ENCODE results near the gene DNAJC10.

DNAJC10 gene

GRCh38 chr2:182807319-182807718 is 91.3 kb downstream of the DNAJC10 start:
- no peak for DNase-seq

DNA sequence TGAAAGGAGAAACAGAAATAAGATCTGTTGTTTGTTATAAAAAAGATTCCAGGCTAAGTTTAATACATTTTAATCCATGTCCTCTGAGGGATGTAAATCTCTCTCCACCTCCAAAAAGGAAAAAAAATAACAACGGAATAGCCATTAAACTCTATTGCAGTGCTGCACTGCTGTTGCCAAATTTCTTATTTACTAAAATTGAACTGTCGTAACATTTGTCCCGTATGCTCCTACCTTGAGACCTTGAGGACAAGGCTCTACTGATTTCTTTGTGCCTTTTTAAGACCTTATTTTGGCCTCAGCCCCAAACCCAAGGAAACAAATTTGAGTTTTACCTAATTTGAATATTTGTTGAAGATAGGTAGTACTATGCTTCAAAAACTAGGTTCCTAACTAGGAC is 94.0 kb downstream of the DNAJC10 start:
- no peak for DNase-seq

DNA sequence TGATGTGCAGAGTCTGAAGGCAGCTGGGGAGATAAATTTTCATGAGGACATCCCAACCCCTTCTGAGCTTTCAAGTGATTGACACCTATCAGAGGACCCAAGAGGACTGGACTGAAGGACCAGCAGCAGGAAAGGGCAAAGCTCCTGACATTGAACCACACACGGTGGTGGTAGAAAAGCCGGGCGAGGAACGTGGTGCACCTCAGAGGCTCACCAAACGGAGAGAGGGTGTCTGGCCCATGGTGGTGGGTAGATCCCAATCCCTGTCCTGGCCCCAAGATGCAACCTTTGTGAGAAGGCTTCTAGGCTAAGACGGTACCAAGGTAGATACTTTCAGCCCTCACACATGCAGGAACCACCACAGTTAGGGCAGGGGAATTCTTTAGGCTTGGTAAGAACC is 98.3 kb downstream of the DNAJC10 start:
- no peak for DNase-seq

DNA sequence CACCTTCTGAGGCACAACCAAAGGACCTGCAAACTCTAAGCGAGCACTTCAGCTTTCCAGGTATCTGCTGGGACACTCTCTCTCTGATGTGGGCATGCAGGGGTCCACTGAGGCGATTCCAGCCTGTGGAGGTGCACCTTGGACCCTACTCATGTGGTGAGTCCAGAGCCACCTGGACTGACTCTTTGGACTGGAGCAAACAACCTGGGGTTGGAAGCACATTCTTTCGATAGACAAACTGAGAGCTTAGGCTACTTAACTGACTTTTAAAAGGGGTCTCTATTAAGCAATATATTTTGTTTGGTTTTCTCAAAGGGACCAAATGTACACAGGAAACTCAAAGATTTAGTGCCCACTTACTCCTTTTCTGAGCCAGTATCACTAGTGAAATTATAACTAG is 98.7 kb downstream of the DNAJC10 start:
- no peak for DNase-seq

- DNase-seq: no peak
Measured at GRCh38 chr2:182816866-182817265, 100.8 kb downstream of the DNAJC10 start.

GRCh38 chr2:182817558-182817957 is 101.5 kb downstream of the DNAJC10 start:
- no peak for DNase-seq

DNA sequence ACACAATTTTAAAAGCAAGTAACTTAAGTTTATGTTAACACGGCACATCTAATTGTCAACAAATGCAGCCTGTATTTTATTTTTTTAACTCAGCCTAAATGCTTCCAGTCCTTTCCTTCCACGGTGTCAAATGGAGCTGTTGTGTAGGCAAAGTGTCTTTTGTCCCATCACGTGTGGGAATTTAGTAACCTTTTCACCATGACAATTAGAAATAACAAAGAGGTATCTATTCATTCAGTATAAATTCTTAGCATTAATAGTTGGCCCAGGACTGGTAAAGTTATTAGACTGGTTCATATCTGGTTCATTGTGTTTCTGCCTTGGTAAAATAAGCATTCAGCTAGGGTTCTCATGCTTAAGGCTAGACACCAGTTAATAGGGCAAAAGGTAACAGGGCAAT is 102.4 kb downstream of the DNAJC10 start:
- no peak for DNase-seq

DNA sequence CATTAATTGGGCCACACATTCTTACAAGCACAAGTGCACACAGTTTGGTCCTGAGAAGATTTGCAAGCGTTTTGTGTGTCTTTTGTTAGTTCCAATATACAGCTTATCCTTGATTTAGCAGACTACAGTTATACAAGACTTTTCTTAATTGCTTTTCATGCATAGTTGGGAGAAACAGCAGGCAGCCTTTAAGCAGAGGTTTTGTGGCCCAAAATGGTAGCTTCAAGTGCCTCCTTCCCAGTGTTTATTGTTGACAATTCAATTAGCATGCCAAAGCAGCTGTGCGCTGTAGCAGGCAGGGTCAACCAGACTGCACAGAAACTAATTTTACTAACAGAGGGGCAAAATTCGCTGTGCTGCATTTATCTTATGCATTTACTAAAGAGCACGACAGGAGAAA is 102.9 kb downstream of the DNAJC10 start:
- DNase-seq: no peak

GRCh38 chr2:182819412-182819811 is 103.4 kb downstream of the DNAJC10 start:
- no peak for DNase-seq

- DNase-seq: no peak
Measured at GRCh38 chr2:182821182-182821581, 105.1 kb downstream of the DNAJC10 start.

GRCh38 chr2:182822733-182823132 is 106.7 kb downstream of the DNAJC10 start:
- no peak for DNase-seq

DNA sequence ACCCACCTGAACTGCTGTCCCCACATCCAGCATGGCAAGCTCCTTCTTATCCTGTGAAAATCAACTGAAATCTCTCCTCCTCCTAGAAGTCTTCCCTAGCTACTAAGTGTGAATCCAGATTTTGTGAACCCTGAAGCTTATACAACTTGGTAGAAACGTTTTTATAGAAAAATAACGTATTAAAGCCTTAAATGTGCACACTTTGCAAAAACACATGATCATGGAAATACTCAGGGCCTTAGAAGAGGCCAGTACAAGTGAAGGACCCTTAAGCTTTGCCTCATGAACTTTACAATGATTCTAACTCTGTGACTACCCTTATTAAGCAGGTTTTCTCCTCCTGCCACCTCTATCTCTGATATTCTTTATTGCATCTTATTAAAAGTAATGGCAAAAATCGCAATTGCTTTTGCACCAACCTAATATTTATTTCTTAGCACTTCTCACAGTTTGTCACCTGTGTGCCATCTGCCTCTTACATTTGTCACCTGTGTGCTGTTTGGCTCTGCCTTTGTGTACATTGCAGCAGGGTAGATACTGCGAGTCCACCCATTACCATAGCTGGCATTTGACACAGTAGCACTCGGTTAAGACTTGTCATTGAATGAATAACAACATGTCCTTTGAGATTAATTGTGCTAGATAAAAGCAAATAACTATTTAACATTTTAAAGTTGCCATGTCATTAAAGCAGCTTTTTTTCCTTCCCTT is 108.2 kb downstream of the DNAJC10 start:
- DNase-seq: no peak

GRCh38 chr2:182824767-182825158 is 108.7 kb downstream of the DNAJC10 start:
- no peak for DNase-seq

GRCh38 chr2:182826064-182826463 is 110.0 kb downstream of the DNAJC10 start:
- DNase-seq: no peak

DNA sequence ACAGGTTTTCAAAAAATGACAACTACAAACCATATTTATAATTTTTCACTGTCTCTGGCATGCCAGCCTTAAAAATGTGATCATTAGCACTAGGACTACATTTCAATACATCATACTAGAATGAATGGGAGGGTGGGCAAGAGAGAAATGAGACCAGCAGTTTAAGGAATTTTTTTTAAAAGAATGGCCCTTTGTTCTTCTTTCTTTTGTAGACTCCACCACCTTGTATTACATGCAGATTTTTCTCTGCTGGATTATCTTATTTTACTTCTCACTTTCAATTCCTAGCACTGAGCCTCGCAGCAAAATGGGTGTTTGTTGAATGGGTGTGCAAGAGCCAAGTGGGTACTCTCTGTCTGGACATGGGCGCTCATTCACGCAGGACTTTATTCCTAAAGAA is 110.4 kb downstream of the DNAJC10 start:
- DNase-seq: no peak

GRCh38 chr2:182827182-182827879 is 111.3 kb downstream of the DNAJC10 start:
- DNase-seq: no peak

- DNase-seq: peak; percentile 29
Measured at GRCh38 chr2:182831101-182831500, 115.0 kb downstream of the DNAJC10 start.

- DNase-seq: no peak
Measured at GRCh38 chr2:182831921-182832320, 115.9 kb downstream of the DNAJC10 start.

DNA sequence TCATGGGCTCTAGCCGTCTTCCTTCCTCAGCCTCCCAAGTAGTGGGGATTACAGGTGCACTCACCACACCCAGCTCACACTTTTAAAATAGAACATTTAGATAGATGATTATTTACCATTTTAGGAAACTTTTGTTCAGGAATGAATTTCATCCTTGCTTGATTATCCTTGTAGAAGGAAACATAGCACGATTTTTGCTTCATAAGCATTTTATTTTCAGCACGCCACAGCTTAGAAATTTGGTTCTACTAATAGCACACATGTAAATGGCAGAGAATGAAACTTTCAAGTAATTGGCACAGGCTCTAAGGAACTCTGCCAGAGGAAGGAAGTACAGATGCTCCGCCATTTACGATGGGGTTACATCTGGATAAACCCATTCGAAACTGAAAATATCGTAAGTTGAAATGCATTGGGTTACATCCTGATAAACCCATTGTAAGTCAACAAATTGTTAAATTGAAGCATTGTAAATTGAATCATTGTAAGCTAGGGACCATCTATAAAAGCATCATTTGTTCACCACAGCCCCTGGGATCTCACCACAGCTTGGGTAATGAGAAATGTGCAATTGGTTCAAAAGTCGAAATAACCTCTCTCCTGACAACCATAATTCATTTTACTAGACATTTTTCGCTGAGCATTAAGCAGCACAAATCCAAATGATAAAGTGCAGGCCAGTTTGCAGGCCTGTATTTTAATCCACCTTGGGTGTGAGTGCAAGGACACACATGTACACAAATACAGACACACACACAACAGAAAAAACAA is 117.2 kb downstream of the DNAJC10 start:
- no peak for DNase-seq

- DNase-seq: no peak
Measured at GRCh38 chr2:182834293-182834692, 118.2 kb downstream of the DNAJC10 start.

- DNase-seq: no peak
Measured at GRCh38 chr2:182836451-182836850, 120.4 kb downstream of the DNAJC10 start.

All from NCI-H1694 (cell line).